ENCODE results near the gene PDS5A. TPM values are rescaled to one million over a fixed set of nuclear protein-coding genes. Genes with fewer than 3 reads are reported as not detected.

PDS5A gene
- total RNA-seq, 1 experiment from 2014 or later: 98.3 TPM

DNA sequence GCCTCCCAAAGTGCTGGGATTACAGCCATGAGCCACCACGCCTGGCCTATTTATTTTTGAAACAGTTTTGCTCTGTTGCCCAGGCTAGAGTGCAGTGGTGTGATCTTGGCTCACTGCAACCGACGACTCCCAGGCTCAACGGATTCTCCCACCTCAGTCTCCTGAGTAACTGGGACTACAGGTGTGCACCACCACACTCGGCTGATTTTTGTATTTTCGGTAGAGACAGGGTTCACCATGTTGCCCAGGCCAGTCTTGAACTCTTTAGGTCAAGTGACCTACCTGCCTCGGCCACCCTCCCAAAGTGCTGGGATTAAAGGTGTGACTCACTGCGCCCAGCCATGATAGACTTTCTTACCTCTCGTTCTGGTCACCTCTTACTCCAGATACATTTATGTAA is 155.8 kb downstream of the PDS5A start:
- Histone ChIP-seq H2AFZ (ENCODE audit: low read depth, low read length, poor library complexity, severe bottlenecking) (no peak overlapping the region), H3K27me3 (ENCODE audit: insufficient read depth, low read length) (no peaks in the 10 kb centered on the region), H3K4me1 (ENCODE audit: control insufficient read depth in 1 of 2, insufficient read depth in 2 of 2, low read length in 2 of 2) (peaks cover 7 to 17% of the 10 kb centered on the region in 2 experiments), H3K9ac (ENCODE audit: low read length) (no peak overlapping the region), H4K20me1 (ENCODE audit: insufficient read depth) (0 out of 2 replicates have a peak, but pooled peaks cover 4% of the 10 kb centered on the region), H3K9me2 (ENCODE audit: insufficient read depth) (no peaks in the 10 kb centered on the region), H3K27ac (ENCODE audit: low read depth, low read length) (no peak overlapping the region), H3K9me3 (ENCODE audit: control insufficient read depth in 1 of 2, insufficient read depth in 1 of 2, low read depth in 1 of 2, low read length in 2 of 2) (no peaks in the 10 kb centered on the region), H3K4me3 (replicated peaks in 1 of 2; ENCODE audit: low read depth in 1 of 2, low read length in 2 of 2) (no peak overlapping the region), H3K36me3 (ENCODE audit: control insufficient read depth in 1 of 2, insufficient read depth in 2 of 2, low read length in 2 of 2) (peaks cover 3 to 9% of the 10 kb centered on the region in 2 experiments; a peak in 2 of 4 replicates), H3K79me2 (ENCODE audit: insufficient read depth, low read length) (0 out of 2 replicates have a peak, but pooled peaks cover 3% of the 10 kb centered on the region), H3K4me2 (ENCODE audit: low read length) (no peak overlapping the region)
- intact Hi-C loops (cut with micrococcal nuclease): no loop called here
- ATAC-seq (no peak), DNase-seq (ENCODE audit: low read depth, low spot score) (no peak)
- TF ChIP-seq SP1 (IDR thresholded peaks at IDR 0.05; ENCODE audit: low read depth) (no peak), POLR2AphosphoS5 (IDR thresholded peaks at IDR 0.05; ENCODE audit: low read depth, low read length) (no peak), POLR2A (IDR thresholded peaks at IDR 0.05; ENCODE audit: borderline replicate concordance, extremely low read depth, insufficient read depth, insufficient read length) (no peak), FOSL1 (IDR thresholded peaks at IDR 0.05; ENCODE audit: low read depth) (no peak), EZH2phosphoT487 (IDR thresholded peaks at IDR 0.05; ENCODE audit: borderline replicate concordance) (no peak), EZH2 (IDR thresholded peaks at IDR 0.05) (no peak)
- TF ChIP-seq, protein P1, sequence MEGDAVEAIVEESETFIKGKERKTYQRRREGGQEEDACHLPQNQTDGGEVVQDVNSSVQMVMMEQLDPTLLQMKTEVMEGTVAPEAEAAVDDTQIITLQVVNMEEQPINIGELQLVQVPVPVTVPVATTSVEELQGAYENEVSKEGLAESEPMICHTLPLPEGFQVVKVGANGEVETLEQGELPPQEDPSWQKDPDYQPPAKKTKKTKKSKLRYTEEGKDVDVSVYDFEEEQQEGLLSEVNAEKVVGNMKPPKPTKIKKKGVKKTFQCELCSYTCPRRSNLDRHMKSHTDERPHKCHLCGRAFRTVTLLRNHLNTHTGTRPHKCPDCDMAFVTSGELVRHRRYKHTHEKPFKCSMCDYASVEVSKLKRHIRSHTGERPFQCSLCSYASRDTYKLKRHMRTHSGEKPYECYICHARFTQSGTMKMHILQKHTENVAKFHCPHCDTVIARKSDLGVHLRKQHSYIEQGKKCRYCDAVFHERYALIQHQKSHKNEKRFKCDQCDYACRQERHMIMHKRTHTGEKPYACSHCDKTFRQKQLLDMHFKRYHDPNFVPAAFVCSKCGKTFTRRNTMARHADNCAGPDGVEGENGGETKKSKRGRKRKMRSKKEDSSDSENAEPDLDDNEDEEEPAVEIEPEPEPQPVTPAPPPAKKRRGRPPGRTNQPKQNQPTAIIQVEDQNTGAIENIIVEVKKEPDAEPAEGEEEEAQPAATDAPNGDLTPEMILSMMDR (IDR thresholded peaks at IDR 0.05 in 2 of 3, conservative IDR thresholded peaks at IDR 0.05 in 1 of 3; ENCODE audit: borderline replicate concordance in 1 of 3, insufficient read depth in 1 of 3, low read depth in 2 of 3, low read length in 2 of 3): no peak
- ChIA-PET CTCF (no interaction called here), RAD21 (ENCODE audit: low non-redundant PET in 1 of 2, low total read pairs in 2 of 2, uncharacterized antibody in 2 of 2, unreplicated experiment in 2 of 2) (no interaction called here), POLR2A (no interaction called here)
- BruUV-seq (replicated peaks): no TSS peak

DNA sequence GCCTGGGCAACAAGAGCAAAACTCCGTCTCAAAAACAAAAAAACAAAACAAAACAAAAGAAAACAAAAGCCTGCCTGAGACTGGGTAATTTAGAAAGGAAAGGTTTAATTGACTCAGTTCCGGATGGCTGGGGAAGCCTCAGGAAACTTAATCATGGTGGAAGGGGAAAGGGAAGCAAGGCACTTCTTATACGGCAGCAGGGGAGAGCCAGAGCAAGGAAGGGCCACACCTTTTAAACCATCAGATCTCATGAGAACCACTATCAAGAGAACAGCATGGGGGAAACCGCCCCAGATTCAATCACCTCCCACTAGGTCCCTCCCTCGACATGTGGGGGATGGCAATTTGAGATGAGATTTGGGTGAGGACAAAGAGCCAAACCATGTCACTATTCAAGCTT is 157.5 kb downstream of the PDS5A start:
- 0 out of 2 replicates have a peak, but pooled peaks cover 3% of the 10 kb centered on the region for H3K79me2 ChIP-seq (ENCODE audit: insufficient read depth, low read length)
- H3K9me3 ChIP-seq (ENCODE audit: control insufficient read depth in 1 of 2, insufficient read depth in 1 of 2, low read depth in 1 of 2, low read length in 2 of 2): no peaks in the 10 kb centered on the region
- CTCF ChIA-PET: no interaction called here
- RAD21 ChIA-PET (ENCODE audit: low non-redundant PET in 1 of 2, low total read pairs in 2 of 2, uncharacterized antibody in 2 of 2, unreplicated experiment in 2 of 2): no interaction called here
- no TSS peak for BruUV-seq (replicated peaks)
- H3K36me3 ChIP-seq (ENCODE audit: control insufficient read depth in 1 of 2, insufficient read depth in 2 of 2, low read length in 2 of 2): peaks cover 3 to 8% of the 10 kb centered on the region in 2 experiments; a peak in 2 of 4 replicates
- H3K9me2 ChIP-seq (ENCODE audit: insufficient read depth): no peaks in the 10 kb centered on the region
- 0 out of 2 replicates have a peak, but pooled peaks cover 4% of the 10 kb centered on the region for H4K20me1 ChIP-seq (ENCODE audit: insufficient read depth)
- POLR2A ChIA-PET: no interaction called here
- no peak overlapping the region for H3K4me2 ChIP-seq (ENCODE audit: low read length)
- no peak overlapping the region for H3K4me3 ChIP-seq (replicated peaks in 1 of 2; ENCODE audit: low read depth in 1 of 2, low read length in 2 of 2)
- no peak overlapping the region for H3K27ac ChIP-seq (ENCODE audit: low read depth, low read length)
- DNase-seq (ENCODE audit: low read depth, low spot score) (no peak), ATAC-seq (no peak)
- intact Hi-C loops (cut with micrococcal nuclease): no loop called here
- peaks cover 12 to 21% of the 10 kb centered on the region in 2 experiments for H3K4me1 ChIP-seq (ENCODE audit: control insufficient read depth in 1 of 2, insufficient read depth in 2 of 2, low read length in 2 of 2)
- H3K9ac ChIP-seq (ENCODE audit: low read length): no peak overlapping the region
- H2AFZ ChIP-seq (ENCODE audit: low read depth, low read length, poor library complexity, severe bottlenecking): no peak overlapping the region
- no peaks in the 10 kb centered on the region for H3K27me3 ChIP-seq (ENCODE audit: insufficient read depth, low read length)
- no peak for TF ChIP-seq SIN3A (IDR thresholded peaks at IDR 0.05; ENCODE audit: low read depth)
- TF ChIP-seq, protein P2, sequence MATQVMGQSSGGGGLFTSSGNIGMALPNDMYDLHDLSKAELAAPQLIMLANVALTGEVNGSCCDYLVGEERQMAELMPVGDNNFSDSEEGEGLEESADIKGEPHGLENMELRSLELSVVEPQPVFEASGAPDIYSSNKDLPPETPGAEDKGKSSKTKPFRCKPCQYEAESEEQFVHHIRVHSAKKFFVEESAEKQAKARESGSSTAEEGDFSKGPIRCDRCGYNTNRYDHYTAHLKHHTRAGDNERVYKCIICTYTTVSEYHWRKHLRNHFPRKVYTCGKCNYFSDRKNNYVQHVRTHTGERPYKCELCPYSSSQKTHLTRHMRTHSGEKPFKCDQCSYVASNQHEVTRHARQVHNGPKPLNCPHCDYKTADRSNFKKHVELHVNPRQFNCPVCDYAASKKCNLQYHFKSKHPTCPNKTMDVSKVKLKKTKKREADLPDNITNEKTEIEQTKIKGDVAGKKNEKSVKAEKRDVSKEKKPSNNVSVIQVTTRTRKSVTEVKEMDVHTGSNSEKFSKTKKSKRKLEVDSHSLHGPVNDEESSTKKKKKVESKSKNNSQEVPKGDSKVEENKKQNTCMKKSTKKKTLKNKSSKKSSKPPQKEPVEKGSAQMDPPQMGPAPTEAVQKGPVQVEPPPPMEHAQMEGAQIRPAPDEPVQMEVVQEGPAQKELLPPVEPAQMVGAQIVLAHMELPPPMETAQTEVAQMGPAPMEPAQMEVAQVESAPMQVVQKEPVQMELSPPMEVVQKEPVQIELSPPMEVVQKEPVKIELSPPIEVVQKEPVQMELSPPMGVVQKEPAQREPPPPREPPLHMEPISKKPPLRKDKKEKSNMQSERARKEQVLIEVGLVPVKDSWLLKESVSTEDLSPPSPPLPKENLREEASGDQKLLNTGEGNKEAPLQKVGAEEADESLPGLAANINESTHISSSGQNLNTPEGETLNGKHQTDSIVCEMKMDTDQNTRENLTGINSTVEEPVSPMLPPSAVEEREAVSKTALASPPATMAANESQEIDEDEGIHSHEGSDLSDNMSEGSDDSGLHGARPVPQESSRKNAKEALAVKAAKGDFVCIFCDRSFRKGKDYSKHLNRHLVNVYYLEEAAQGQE (IDR thresholded peaks at IDR 0.05; ENCODE audit: low read depth): no peak
- no peak for TF ChIP-seq TCF7L2 (IDR thresholded peaks at IDR 0.05; ENCODE audit: borderline replicate concordance, extremely low read depth, insufficient read depth, insufficient read length)
- TF ChIP-seq POLR2A (IDR thresholded peaks at IDR 0.05; ENCODE audit: borderline replicate concordance, extremely low read depth, insufficient read depth, insufficient read length): no peak
- no peak for TF ChIP-seq YY1 (IDR thresholded peaks at IDR 0.05; ENCODE audit: extremely low read depth, insufficient replicate concordance, low read depth, low read length)
- TF ChIP-seq ELF1 (IDR thresholded peaks at IDR 0.05; ENCODE audit: borderline replicate concordance, low read depth): no peak
- no peak for TF ChIP-seq FOSL1 (IDR thresholded peaks at IDR 0.05; ENCODE audit: low read depth)

Measured in HCT116 (cell line).